Activated gamma-delta T cell treated with Interleukin-2 at 50 U/mL for 16 hours (primary cell): ENCODE data around the gene WAPL.
"Not testable (repeated sequence)": the region's sequence is repeated elsewhere in the genome, so short reads cannot be mapped to it uniquely, and the experiment has no call there.

ENCODE experiments used
- DNase-seq: peaks from one replicate; pipeline ENCODE4 v3.0.0-alpha.2; 2020

Gene WAPL

DNA sequence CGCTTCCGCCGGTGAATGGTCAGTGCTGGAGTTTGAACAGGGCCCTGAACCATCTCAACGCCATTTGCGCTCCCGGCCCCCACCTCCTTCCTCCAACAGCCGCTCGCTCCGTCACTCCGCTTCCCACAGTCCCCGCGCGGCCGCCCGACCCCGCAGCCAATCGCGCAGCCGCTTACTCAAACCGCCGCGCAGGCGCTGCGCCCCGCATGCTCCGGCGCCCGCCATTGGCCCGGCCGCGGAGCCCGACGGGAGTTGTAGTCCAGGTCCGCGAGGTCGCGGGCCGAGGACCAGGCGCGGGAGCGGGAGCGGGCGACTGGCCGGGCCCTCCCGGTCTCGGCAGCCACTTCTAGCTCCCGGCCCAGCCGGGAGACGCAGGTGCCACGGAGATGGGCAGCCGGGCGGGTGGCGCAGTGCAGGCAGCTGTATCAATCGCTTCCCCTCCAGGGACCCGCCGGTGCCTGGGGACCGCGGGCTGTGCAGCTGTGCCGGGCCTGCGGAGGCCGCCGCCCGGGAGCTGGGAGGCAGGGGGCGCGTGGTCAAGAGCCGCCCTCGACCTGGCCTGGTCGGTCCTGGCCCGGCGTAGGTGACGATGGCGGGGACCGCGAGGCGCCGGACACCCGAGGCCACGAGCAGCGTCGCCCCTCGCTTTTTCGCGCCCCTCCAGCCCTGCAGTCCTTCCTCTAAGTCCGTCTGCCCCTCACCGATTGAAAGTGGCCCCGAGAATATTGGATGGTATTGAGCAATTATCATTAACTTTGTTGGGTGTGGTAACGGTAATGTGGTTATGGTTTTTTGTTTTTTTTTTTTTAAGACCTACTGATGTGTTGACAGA is at the start of gene WAPL:
TSS of gene WAPL (minus strand) at position 115 of the 832 bp plus-strand sequence. CDS start 3,723 bp downstream, outside the sequence.
- DNase-seq = peak; percentile 91

- DNase-seq = no peak
Measured at GRCh38 chr10:86569335-86569734, 47.7 kb upstream of the WAPL start.

DNA sequence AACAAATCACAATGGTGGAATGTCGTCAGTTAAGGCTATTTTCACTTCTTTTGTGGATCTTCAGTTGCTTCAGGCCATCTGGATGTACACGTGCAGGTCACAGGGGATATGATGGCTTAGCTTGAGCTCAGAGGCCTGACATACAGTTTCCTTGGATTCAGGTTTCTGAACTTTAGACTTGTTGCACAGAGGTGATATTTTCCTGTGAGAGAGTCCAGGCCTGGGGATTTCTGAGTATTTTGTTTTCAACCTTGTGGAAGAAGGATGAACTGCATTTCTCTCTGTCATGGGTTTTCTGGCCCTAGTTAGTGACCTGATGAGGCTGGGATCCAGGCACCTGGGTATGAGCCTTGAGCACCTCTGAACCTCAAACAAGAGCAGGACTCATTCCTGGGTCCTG is 44.9 kb upstream of the WAPL start:
- DNase-seq = not testable (repeated sequence)

DNA sequence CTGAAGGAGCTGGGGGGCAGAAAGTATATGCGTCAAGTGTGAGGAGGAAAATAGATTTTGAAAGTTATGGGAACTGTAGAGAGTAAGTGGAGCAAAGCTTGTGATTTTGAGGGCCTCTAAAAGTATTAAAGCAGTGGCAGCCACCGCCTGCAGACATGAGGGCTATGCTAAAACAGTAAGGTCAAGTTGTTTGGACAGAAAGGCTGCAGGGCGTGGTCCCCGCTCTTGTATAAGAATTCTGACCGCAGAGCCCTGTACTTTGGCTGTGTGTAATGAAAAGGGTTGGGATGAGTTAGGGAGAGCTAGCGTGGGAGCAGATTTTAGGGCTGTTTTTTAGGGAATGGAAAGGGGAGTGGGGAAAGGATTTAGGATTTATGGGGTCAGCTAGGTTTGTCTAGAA is 41.7 kb upstream of the WAPL start:
- not testable (repeated sequence) for DNase-seq

- DNase-seq = not testable (repeated sequence)
Measured at GRCh38 chr10:86558695-86559094, 37.1 kb upstream of the WAPL start.

GRCh38 chr10:86556933-86557649 is 35.5 kb upstream of the WAPL start:
- DNase-seq = no peak

DNA sequence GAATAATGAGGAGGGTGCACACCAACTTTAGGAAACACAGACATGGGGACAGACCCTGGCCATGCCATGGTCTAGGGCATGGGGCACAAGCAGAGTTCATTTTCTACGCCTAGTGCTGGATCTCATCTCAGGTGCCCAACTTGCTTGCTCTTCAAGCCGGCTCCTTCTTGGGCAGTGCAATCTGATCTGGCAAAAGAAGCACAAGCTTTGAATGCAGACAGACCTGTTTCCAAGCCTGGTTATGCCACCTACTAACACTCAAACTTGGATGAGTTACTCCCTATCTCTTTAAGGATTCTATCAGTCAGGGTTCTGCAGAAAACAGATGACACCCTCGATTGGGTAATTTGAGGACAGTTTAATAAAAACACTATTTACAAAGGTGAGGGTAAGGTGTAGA is 34.9 kb upstream of the WAPL start:
- DNase-seq = no peak

DNA sequence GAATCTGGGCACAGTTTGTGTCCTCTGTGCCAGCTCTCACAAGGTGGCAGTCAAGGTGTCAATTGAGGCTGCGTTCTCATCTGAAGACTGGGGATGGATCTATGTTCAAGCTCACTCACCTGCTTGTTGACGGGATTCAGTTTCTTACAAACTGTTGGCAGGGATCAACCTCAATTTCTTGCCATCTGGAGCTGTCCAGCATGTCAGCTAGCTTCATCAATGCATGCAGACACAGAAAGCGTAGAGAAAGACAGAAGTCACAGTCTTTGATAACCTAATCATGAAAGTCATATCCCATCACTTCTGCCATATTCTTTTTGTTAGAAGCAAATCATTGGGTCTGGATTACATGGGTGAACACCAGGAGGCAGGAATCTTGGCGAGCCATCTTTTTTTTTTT is 32.0 kb upstream of the WAPL start:
- no peak for DNase-seq

- DNase-seq = no peak
Measured at GRCh38 chr10:86553213-86553612, 31.6 kb upstream of the WAPL start.

- DNase-seq = no peak
Measured at GRCh38 chr10:86547296-86547695, 25.7 kb upstream of the WAPL start.

DNA sequence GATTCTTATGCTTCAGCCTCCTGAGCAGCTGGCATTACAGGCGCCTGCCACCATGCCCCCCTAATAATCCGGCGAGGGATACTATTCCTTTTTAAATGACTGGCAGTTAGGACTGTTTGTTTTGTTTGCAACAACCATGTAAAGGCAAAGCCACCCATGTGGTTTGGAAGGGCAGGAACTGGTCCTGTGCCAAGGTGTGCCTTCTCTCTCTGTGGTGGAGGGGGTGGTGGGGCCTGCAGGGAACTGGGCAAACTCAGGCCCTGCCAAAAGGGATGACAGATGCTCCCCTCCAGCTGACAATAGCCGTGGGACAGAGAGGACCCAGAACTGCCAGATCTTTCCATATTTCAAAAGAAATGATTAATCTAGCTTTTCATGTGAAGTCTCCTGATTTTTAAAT is 23.5 kb upstream of the WAPL start:
- DNase-seq = no peak

DNA sequence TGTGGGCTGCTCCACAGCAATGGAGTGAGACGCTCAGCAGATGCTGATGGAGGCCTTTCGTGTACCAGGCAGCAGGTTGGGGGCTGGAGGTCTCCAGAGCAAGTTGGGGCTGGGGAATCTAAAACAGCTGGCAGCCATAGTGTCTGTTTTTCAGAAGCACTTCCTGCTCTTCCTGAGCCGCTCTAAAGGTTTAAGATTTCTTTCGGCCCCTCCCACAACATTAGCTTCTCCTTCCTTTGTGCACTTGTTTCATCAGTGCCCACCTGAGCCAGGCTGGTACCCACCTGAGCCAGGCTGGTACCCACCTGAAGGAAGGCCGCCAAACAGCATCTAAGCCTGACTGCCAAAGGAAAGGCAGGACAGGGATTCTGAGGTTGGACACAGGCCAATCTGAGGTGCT is 18.4 kb upstream of the WAPL start:
- DNase-seq = no peak

GRCh38 chr10:86538547-86538946 is 17.0 kb upstream of the WAPL start:
- no peak for DNase-seq

DNA sequence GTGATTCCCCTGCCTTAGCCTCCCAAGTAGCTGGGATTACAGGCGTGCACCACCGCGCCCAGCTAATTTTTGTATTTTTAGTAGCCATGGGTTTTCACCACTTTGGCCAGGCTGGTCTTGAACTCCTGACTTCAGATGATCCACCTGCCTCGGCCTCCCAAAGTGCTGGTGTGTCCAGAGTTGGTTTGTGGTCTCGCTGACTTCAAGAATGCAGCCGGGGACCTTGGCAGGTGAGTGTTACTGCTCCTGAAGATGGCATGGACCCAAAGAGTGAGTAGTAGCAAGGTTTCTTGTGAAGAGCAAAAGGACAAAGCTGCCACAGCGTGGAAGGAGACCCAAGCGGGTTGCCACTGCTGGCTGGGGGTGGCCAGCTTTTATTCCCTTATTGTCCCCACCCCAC is 16.4 kb upstream of the WAPL start:
- not testable (repeated sequence) for DNase-seq

- DNase-seq = peak; percentile 56
Measured at GRCh38 chr10:86536294-86536861, 14.8 kb upstream of the WAPL start.

DNA sequence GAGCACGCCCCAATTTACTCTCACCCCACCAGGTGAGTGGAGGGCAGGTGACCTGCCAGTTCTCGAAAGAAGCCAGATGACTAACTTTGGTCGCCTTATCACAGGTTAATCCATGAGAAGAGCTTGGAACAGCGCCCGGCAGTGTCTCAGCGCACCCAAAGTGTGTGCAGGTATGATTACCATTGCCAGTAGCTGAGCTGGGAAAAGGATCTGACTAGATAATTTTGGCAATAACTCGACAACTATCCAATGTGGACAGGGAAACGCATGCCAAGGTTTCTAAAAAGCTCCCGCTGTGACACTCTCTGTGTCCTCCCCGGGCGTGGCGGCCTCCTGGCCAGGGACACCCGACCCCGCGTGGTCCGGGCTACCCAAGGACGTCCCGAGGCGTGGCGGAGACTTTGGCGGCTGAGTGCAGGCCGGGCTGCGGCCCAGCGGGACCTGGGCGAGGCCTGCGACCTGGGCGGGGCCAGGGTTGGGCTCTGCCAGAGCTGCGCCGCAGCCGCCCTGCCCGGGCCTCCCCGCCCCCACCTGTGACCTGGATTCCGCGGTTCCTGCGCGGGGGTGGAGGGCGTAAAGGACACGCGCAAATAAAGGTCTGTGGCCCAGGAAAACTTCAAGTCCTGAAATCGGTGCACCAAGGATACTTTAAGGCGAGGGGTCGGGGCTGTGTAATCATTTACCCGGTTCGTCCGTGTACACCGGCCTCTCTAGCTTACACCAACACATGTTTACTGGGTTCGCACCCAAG is 13.7 kb upstream of the WAPL start:
- no peak for DNase-seq

- DNase-seq = no peak
Measured at GRCh38 chr10:86533328-86533727, 11.7 kb upstream of the WAPL start.

- DNase-seq = not testable (repeated sequence)
Measured at GRCh38 chr10:86528736-86529135, 7.1 kb upstream of the WAPL start.

GRCh38 chr10:86526606-86527005 is 5.0 kb upstream of the WAPL start:
- DNase-seq = no peak

DNA sequence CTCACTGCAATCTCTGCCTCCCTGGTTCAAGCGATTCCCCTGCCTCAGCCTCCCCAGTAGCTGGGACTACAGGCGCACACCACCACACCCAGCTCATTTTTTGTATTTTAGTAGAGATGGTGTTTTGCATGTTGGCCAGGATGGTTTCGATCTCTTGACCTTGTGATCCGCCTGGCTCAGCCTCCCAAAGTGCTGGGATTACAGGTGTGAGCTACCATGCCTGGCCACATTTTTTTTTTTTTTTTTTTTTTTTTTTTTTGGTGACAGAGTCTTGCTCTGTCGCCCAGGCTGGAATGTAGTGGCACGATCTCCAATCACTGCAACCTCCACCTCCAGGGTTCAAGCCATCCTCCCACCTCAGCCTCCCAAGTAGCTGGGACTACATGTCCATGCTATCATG is 4.1 kb upstream of the WAPL start:
- not testable (repeated sequence) for DNase-seq

DNA sequence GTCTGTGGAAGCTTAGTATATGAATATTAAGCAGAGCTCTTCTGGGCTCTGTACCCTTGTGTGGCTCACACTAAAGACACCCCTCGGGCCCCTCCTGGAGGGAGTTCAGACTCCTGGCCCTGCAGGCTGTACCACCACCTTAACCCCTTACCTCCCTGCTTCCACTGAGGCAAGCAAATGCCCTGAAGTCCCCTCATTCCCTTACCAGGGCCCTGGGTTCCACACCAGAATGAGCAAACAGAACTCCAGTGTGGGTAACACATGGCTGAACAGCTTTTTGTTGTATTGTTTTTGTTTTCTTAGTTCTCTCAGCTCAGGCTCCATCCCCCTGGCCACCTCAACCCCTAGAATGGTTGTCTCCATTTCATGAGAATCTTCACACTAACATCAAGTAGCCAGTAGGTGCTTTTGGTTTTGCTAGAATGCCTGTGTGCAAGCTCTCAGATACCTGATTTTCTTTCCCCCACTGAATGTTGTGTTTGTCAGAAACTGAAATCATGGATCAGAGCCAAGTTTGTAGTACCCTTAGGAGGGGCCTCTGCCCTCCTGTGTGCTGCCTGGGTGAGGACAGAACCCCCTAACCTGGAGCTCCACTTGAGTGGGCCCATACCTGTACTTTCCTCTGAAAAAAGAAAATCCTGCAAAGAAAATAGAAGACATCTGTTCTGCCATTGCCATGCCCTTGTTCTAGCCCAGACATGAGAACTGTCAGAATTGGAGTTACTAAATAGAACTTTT is 2.8 kb upstream of the WAPL start:
- DNase-seq = no peak

- DNase-seq = no peak
Measured at GRCh38 chr10:86523348-86523747, 1.8 kb upstream of the WAPL start.

- no peak for DNase-seq
Measured at GRCh38 chr10:86522510-86522855, 891 bp upstream of the WAPL start.
